Urinary bladder (tissue), 4 donors: ENCODE measurements around the gene CENPM. TPM values are rescaled to one million over a fixed set of nuclear protein-coding genes. Genes with fewer than 3 reads are reported as not detected.
A peak's percentile ranks its signal among the peaks of the same experiment; 100 is the strongest.

Source experiments
- DNase-seq: peaks from one replicate; pipeline ENCODE4 v3.0.0-alpha.2; 2015; ENCODE audit errors: extremely low spot score
- H3K27ac ChIP-seq: one replicate; pipeline ENCODE4 v1.5.1; 2013; ENCODE audit warnings: low read depth, mild to moderate bottlenecking, moderate library complexity
- H3K36me3 ChIP-seq: one replicate; pipeline ENCODE4 v1.6.1; 2013; ENCODE audit warnings: mild to moderate bottlenecking, moderate library complexity; ENCODE audit not compliant: insufficient read depth
- H3K4me1 ChIP-seq: one replicate; pipeline ENCODE4 v1.6.1; 2013; ENCODE audit warnings: mild to moderate bottlenecking, moderate library complexity; ENCODE audit not compliant: insufficient read depth
- H3K4me3 ChIP-seq: one replicate; pipeline ENCODE4 v1.5.1; 2013; ENCODE audit warnings: low read depth, low read length
- WGBS: extraction: QIAGEN DNeasy Blood & Tissue Kit; methylation state at CpG from one replicate; pipeline ENCODE4 v1.1.7; 2013; 5-methylcytosine and 5-hydroxymethylcytosine counted together
- polyA plus RNA-seq: library from polyadenylated mRNA; stranded (reverse); fragments of 200-250 nt; gene quantifications from one replicate; pipeline ENCODE4 v1.2.3, GENCODE V29; 2013
- total RNA-seq: library from RNA; depleted of rRNA; stranded (reverse); fragments of >200 nt; gene quantifications from one replicate; pipeline ENCODE4 v1.2.3, GENCODE V29; 2014
- donor health status: healthy with polysubstance abuse.
- donor health status: healthy.

CENPM gene
- total RNA-seq (6.2 TPM), polyA plus RNA-seq (1.1 TPM)

- Histone ChIP-seq H3K36me3 (no peaks in the 10 kb centered on the region), H3K4me1 (no peaks in the 10 kb centered on the region), H3K27ac (no peak within 1 kb of the TSS), H3K4me3 (peak within 1 kb of the TSS; percentile 45)
- DNase-seq = peak; percentile 92
- WGBS = 2% methylated on average over 56 of the region's 56 CpGs
Observed at GRCh38 chr22:41946629-41947423, at the start of gene CENPM. Gene CENPM, minus strand, starts transcription at chr22:41947152. Its CDS starts 76 bp downstream, at chr22:41947076.

- Histone ChIP-seq H3K4me1 (no peaks in the 10 kb centered on the region), H3K27ac (no peak overlapping the region), H3K36me3 (no peaks in the 10 kb centered on the region), H3K4me3 (no peak overlapping the region)
- no peak for DNase-seq
- WGBS = 66% methylated on average over 3 of the region's 3 CpGs
Observed at GRCh38 chr22:41995211-41995610, 48.3 kb upstream of the CENPM start.

DNA sequence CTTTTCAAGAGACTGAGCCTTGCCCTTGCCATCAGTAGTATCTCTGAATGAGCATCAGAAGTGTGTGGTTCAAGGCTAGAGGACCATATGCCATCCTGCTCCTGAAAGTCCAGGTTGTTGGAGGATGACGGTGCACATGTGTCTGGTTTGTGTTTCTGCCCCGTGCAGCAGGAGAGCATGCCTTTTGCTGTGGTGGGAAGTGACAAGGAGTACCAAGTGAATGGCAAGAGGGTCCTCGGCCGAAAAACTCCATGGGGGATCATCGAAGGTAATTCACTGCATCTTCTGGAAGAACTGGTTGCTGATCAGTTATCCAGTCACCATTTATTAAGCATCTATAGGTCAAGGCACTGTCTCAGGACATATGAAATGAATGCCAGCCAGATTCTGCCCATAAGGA, 45.5 kb upstream of the CENPM start:
- H3K27ac ChIP-seq = no peak overlapping the region
- DNase-seq = no peak
- H3K4me1 ChIP-seq = no peaks in the 10 kb centered on the region
- no peaks in the 10 kb centered on the region for H3K36me3 ChIP-seq
- 93% methylated on average over 5 of the region's 5 CpGs for WGBS
- H3K4me3 ChIP-seq = no peak overlapping the region

DNA sequence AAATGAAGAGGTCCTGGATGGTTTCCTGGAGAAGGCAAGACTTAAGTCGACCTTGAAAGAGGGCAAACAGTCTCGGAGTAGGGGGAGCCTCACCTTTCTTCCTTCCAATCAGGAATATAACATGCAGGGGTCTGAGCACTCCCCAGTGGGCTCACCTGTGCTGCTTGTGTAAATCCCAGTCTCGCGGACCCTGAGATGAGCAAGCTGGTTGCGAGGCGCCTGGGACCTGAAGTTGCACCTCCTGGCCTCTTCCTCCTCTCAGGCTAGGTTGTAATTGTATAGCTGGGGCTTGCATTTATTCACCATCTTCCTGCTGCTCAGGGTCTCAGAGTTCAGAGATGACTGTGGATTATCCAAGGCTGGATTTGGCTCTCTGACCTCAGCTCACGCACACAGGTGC, 44.2 kb upstream of the CENPM start:
- Histone ChIP-seq H3K36me3 (no peaks in the 10 kb centered on the region), H3K27ac (no peak overlapping the region), H3K4me1 (no peaks in the 10 kb centered on the region), H3K4me3 (no peak overlapping the region)
- DNase-seq = no peak
- WGBS = 94% methylated on average over 7 of the region's 7 CpGs

- no peak overlapping the region for H3K4me3 ChIP-seq
- H3K36me3 ChIP-seq = no peaks in the 10 kb centered on the region
- no peak for DNase-seq
- no peaks in the 10 kb centered on the region for H3K4me1 ChIP-seq
- no peak overlapping the region for H3K27ac ChIP-seq
- 60% methylated on average over 4 of the region's 4 CpGs for WGBS
Observed at GRCh38 chr22:41989246-41989645, 42.3 kb upstream of the CENPM start.

- WGBS = 92% methylated on average over 5 of the region's 5 CpGs
- Histone ChIP-seq H3K27ac (no peak overlapping the region), H3K4me1 (no peaks in the 10 kb centered on the region), H3K4me3 (no peak overlapping the region), H3K36me3 (no peaks in the 10 kb centered on the region)
- no peak for DNase-seq
Observed at GRCh38 chr22:41987276-41987675, 40.3 kb upstream of the CENPM start.

GRCh38 chr22:41983513-41984405, 36.8 kb upstream of the CENPM start:
- WGBS = 78% methylated on average over 6 of the region's 6 CpGs
- H3K4me1 ChIP-seq = no peaks in the 10 kb centered on the region
- H3K27ac ChIP-seq = no peak overlapping the region
- no peaks in the 10 kb centered on the region for H3K36me3 ChIP-seq
- no peak overlapping the region for H3K4me3 ChIP-seq
- no peak for DNase-seq

- Histone ChIP-seq H3K27ac (no peak overlapping the region), H3K4me1 (no peaks in the 10 kb centered on the region), H3K36me3 (no peaks in the 10 kb centered on the region), H3K4me3 (no peak overlapping the region)
- no peak for DNase-seq
- 62% methylated on average over 5 of the region's 5 CpGs for whole genome bisulfite sequencing
Observed at GRCh38 chr22:41982865-41983264, 35.9 kb upstream of the CENPM start.

DNA sequence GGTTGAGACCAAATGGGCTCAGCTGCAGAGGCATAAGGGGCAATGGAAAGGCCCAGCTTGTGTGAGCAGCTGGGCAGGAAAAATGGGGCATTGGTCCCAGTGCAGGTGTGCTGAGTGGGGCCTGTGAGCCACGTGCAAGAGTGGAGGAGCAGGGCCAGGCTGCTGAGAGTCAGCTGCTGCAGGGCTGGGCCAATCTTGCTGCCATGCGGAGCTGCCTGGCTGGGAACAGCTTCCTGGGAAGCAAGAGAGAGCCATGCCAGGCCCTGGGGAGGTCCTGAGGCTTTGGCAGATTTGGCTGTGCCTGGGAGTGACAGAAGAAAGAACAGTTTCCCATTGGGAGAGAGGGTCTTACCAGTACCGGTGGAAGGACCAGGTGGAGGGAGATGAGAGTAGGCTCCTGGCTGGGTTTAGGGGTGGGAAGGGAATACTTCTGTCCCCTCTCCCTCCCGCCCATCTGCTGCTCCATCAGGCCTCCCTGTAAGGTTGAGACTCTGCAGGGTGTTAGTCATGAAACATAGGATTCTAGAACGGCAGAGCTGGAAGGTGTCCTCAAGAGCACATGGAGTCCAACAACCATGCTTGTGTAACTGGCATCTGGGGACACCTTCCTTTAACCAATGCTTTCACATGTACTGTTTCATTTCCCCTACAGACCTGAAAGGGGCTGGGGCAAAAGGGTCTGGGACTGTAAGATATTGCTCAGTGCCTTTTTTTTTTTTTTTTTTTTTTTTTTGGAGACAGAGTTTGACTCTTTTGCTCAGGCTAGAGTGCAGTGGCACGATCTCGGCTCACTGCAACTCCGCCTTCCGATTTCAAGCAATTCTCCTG, 32.7 kb upstream of the CENPM start:
- WGBS = 80% methylated on average over 9 of the region's 9 CpGs
- no peak overlapping the region for H3K4me3 ChIP-seq

DNA sequence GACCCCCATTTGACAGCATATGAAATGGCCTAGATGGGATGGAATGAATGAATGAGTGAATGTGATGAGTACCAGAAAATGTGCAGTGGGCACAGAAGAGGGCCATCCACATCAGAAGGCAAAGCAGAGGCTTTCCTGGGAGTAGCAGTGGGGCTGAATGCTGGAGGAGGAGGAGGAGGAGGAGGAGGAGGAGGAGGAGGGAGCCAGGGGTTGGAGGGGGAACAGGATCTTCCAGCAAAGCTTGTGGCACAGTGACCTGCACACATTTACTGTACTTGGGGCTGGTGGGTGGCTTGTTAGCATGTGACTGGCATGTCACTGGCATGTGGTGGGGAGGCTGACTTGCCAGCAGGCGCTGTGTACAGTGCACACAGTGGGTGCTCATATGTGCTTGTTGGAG, 31.8 kb upstream of the CENPM start:
- Histone ChIP-seq H3K4me1 (peaks cover 1% of the 10 kb centered on the region), H3K27ac (no peak overlapping the region), H3K36me3 (no peaks in the 10 kb centered on the region), H3K4me3 (no peak overlapping the region)
- no peak for DNase-seq
- WGBS = 100% methylated on average over 1 of the region's 1 CpG

More for the DNA sequence above, 32.7 kb upstream of the CENPM start:
- Histone ChIP-seq H3K27ac (no peak overlapping the region), H3K36me3 (no peaks in the 10 kb centered on the region), H3K4me1 (peaks cover 1% of the 10 kb centered on the region)
- DNase-seq = no peak

- peak overlapping the region; percentile 57 for H3K4me3 ChIP-seq
- no peaks in the 10 kb centered on the region for H3K36me3 ChIP-seq
- 3% methylated on average over 46 of the region's 46 CpGs for WGBS
- H3K27ac ChIP-seq = no peak overlapping the region
- peaks cover 1% of the 10 kb centered on the region for H3K4me1 ChIP-seq
- no peak for DNase-seq
Observed at GRCh38 chr22:41976961-41977566, 30.1 kb upstream of the CENPM start.

DNA sequence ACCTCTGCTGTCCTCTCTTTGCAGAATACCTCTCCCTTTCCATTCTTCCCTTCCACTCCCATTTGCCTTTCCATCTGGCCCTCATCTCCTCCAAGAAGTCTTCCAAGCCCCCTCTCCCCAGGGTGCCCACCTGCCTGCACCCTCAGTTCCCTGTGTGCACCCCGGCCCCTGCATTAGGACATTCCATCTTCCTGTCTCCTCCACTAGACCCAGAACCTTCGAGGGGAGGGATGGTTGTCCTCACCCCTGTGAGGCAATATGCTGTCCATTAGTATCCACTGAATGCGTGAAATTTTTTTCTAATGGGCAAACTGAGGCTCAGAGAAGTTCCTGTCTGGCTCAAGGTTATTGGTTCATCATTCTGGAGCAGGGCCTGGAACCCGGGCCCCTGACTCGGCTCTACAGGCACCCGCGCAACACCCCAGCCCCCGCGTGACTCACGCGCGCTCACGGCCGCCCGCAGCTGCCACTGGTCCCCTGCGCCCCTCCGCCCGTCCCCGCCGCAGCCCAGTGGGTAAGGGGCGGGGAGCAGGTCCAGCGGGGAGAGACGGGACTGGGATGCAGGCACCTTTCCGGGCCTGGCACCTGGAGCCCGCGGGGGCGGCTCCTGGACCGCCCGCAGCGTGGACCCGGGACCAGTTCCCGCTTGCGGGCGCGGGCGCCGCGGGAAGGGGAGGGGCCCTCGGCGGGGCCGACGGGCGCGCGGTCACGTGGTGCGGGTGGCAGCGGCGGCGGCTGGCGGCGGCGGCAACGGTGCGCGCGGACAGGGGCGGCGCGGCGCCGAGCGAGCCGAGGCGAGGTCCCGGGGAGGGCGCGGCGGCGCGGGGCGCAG, 29.3 kb upstream of the CENPM start:
- H3K27ac ChIP-seq = no peak overlapping the region
- 2% methylated on average over 71 of the region's 72 CpGs for WGBS
- peaks cover 1% of the 10 kb centered on the region for H3K4me1 ChIP-seq
- peak overlapping the region; percentile 57 for H3K4me3 ChIP-seq
- H3K36me3 ChIP-seq = no peaks in the 10 kb centered on the region
- DNase-seq = no peak
